Vagina (tissue), 2 donors: ENCODE measurements around the gene CDHR3. TPM values are rescaled to one million over a fixed set of nuclear protein-coding genes. Genes with fewer than 3 reads are reported as not detected.
A peak's percentile ranks its signal among the peaks of the same experiment; 100 is the strongest.

Source experiments
- DNase-seq, 2 donors: peaks; one replicate each; pipeline ENCODE4 v3.0.0-alpha.2; 2017; ENCODE audit errors: extremely low spot score in 2 of 2
- H3K27ac ChIP-seq: fragments of 200-600 bp; sonication (generic); one replicate; pipeline ENCODE4 v1.5.1; 2019
- H3K27me3 ChIP-seq: fragments of 200-600 bp; sonication (generic); one replicate; pipeline ENCODE4 v1.5.1; 2019
- H3K36me3 ChIP-seq, 2 donors: fragments of 200-600 bp; sonication (generic); one replicate each; pipeline ENCODE4 v1.5.1; 2017 to 2019
- H3K4me1 ChIP-seq: fragments of 200-600 bp; sonication (generic); one replicate; pipeline ENCODE4 v1.5.1; 2019
- H3K4me3 ChIP-seq, 2 donors: fragments of 200-600 bp; sonication (generic); 1 replicate in 1 of 2; 2 replicates in 1 of 2; pipeline ENCODE4 v1.5.1; 2016 to 2019
- H3K9me3 ChIP-seq: fragments of 200-600 bp; sonication (generic); one replicate; pipeline ENCODE4 v1.5.1; 2019
- CTCF ChIP-seq, 3 experiments: fragments of 450-650 bp in 2 of 3; fragments of 200-600 bp in 1 of 3; sonication (generic) in 1 of 3; IDR thresholded peaks; one replicate each; pipeline ENCODE4 v1.5.1; 2017 to 2019; ENCODE audit warnings: antibody characterized with exemption in 3 of 3, mild to moderate bottlenecking in 2 of 3, moderate library complexity in 2 of 3
- POLR2A ChIP-seq, 2 donors: fragments of 450-650 bp; IDR thresholded peaks; one replicate each; pipeline ENCODE4 v1.6.1; 2017; ENCODE audit warnings: antibody characterized with exemption in 2 of 2, mild to moderate bottlenecking in 2 of 2, moderate library complexity in 2 of 2
- POLR2AphosphoS5 ChIP-seq, 2 donors: sonication (generic); formaldehyde crosslinking; IDR thresholded peaks; one replicate each; pipeline ENCODE4 v1.9.0; 2017; ENCODE audit warnings: antibody characterized with exemption in 2 of 2, mild to moderate bottlenecking in 2 of 2, low read depth in 1 of 2; ENCODE audit not compliant: insufficient read depth in 1 of 2
- intact Hi-C: fragments of 100-400 bp; cut with DNase I; formaldehyde crosslinking; loops from one replicate; pipeline ENCODE4 v1.15.1; 2023
- total RNA-seq: library from RNA; depleted of rRNA; stranded (reverse); fragments of >200 nt; gene quantifications from one replicate; pipeline ENCODE4 v1.2.3, GENCODE V29; 2016

The CDHR3 gene
- total RNA-seq, 1 donor from 2014 or later, result 8.8 TPM

GRCh38 chr7:106060394-106060920 lies 97.4 kb downstream of the CDHR3 start:
- TF ChIP-seq POLR2AphosphoS5 (IDR thresholded peaks at IDR 0.05; ENCODE audit: insufficient read depth in 1 of 2, low read depth in 1 of 2), result no peak
- no peak for TF ChIP-seq CTCF (IDR thresholded peaks at IDR 0.05)
- no peak for TF ChIP-seq POLR2A (IDR thresholded peaks at IDR 0.05)
- H3K27ac ChIP-seq, result no peak overlapping the region
- DNase-seq, result no peak
- no peak overlapping the region for H3K4me3 ChIP-seq
- intact Hi-C loops, result no loop called here
- H3K36me3 ChIP-seq, result no peaks in the 10 kb centered on the region
- H3K9me3 ChIP-seq, result no peaks in the 10 kb centered on the region
- H3K4me1 ChIP-seq, result peaks cover 47% of the 10 kb centered on the region
- H3K27me3 ChIP-seq, result no peaks in the 10 kb centered on the region

GRCh38 chr7:106061301-106061979 lies 98.4 kb downstream of the CDHR3 start:
- peaks cover 56% of the 10 kb centered on the region for H3K4me1 ChIP-seq
- no peaks in the 10 kb centered on the region for H3K36me3 ChIP-seq
- no peaks in the 10 kb centered on the region for H3K27me3 ChIP-seq
- no peak for DNase-seq
- no peak overlapping the region for H3K4me3 ChIP-seq
- H3K27ac ChIP-seq, result no peak overlapping the region
- TF ChIP-seq POLR2AphosphoS5 (IDR thresholded peaks at IDR 0.05; ENCODE audit: insufficient read depth in 1 of 2, low read depth in 1 of 2) (no peak), CTCF (IDR thresholded peaks at IDR 0.05) (no peak), POLR2A (IDR thresholded peaks at IDR 0.05) (no peak)
- H3K9me3 ChIP-seq, result no peaks in the 10 kb centered on the region
- intact Hi-C loops, result no loop called here

- DNase-seq, result peak in 1 of 2 donors; percentile 83
These were observed 98.9 kb downstream of the CDHR3 start for GRCh38 chr7:106062006-106062405.

GRCh38 chr7:106062521-106062931 lies 99.5 kb downstream of the CDHR3 start:
- no peak for DNase-seq
- H3K27me3 ChIP-seq, result no peaks in the 10 kb centered on the region
- H3K4me1 ChIP-seq, result peaks cover 51% of the 10 kb centered on the region
- intact Hi-C loops, result no loop called here
- no peak for TF ChIP-seq POLR2AphosphoS5 (IDR thresholded peaks at IDR 0.05; ENCODE audit: insufficient read depth in 1 of 2, low read depth in 1 of 2)
- no peak for TF ChIP-seq POLR2A (IDR thresholded peaks at IDR 0.05)
- TF ChIP-seq CTCF (IDR thresholded peaks at IDR 0.05), result no peak
- no peak overlapping the region for H3K4me3 ChIP-seq
- no peaks in the 10 kb centered on the region for H3K36me3 ChIP-seq
- no peak overlapping the region for H3K27ac ChIP-seq
- no peaks in the 10 kb centered on the region for H3K9me3 ChIP-seq

More at GRCh38 chr7:106062006-106062405, 98.9 kb downstream of the CDHR3 start:
- Histone ChIP-seq H3K9me3 (no peaks in the 10 kb centered on the region), H3K4me1 (peaks cover 56% of the 10 kb centered on the region), H3K27me3 (no peaks in the 10 kb centered on the region), H3K27ac (no peak overlapping the region), H3K4me3 (no peak overlapping the region), H3K36me3 (no peaks in the 10 kb centered on the region)
- intact Hi-C loops, result no loop called here
- TF ChIP-seq CTCF (IDR thresholded peaks at IDR 0.05), result no peak

- Histone ChIP-seq H3K36me3 (no peaks in the 10 kb centered on the region), H3K9me3 (no peaks in the 10 kb centered on the region), H3K27me3 (no peaks in the 10 kb centered on the region), H3K4me1 (peaks cover 47% of the 10 kb centered on the region), H3K4me3 (no peak overlapping the region), H3K27ac (no peak overlapping the region)
- no peak for DNase-seq
- intact Hi-C loops, result no loop called here
- TF ChIP-seq CTCF (IDR thresholded peaks at IDR 0.05) (no peak), POLR2A (IDR thresholded peaks at IDR 0.05) (no peak), POLR2AphosphoS5 (IDR thresholded peaks at IDR 0.05; ENCODE audit: insufficient read depth in 1 of 2, low read depth in 1 of 2) (no peak)
These were observed 100.0 kb downstream of the CDHR3 start for GRCh38 chr7:106063024-106063423.
